K562 (cell line): Measurements from ENCODE around the gene SDSL. TPM values are rescaled to one million over a fixed set of nuclear protein-coding genes. Genes with fewer than 3 reads are reported as not detected.

Experiments used
- DNMT1 ChIP-seq: fragments of 450-650 bp; IDR thresholded peaks from 2 replicates; pipeline ENCODE4 v1.6.1; 2016; ENCODE audit warnings: antibody characterized with exemption, mild to moderate bottlenecking
- E2F5 ChIP-seq: sonication (generic); formaldehyde crosslinking; IDR thresholded peaks from 2 replicates; pipeline ENCODE4 v1.8.0; 2022; ENCODE audit warnings: mild to moderate bottlenecking, missing genetic modification reagents
- ETS2 ChIP-seq: IDR thresholded peaks from 2 replicates; pipeline ENCODE4 v1.6.1; 2016; ENCODE audit warnings: borderline replicate concordance, missing genetic modification characterization, mild to moderate bottlenecking, moderate library complexity, missing compliant biosample characterization; ENCODE audit not compliant: poor library complexity, severe bottlenecking
- ETV5 ChIP-seq: sonication (generic); formaldehyde crosslinking; IDR thresholded peaks from 2 replicates; pipeline ENCODE4 v1.4.0; 2020; ENCODE audit warnings: low read depth, mild to moderate bottlenecking, missing genetic modification reagents
- HES1 ChIP-seq: fragments of 450-650 bp; IDR thresholded peaks from 2 replicates; pipeline ENCODE4 v1.6.1; 2016; ENCODE audit warnings: low read depth, mild to moderate bottlenecking, moderate library complexity
- HINFP ChIP-seq: fragments of 450-650 bp; conservative IDR thresholded peaks from 2 replicates; pipeline ENCODE4 v1.6.1; 2016; ENCODE audit warnings: missing genetic modification characterization, low read depth, mild to moderate bottlenecking, control low read depth, missing compliant biosample characterization
- HMGXB4 ChIP-seq: sonication (generic); formaldehyde crosslinking; IDR thresholded peaks from 2 replicates; pipeline ENCODE4 v1.8.1; 2023; ENCODE audit warnings: mild to moderate bottlenecking, missing genetic modification reagents
- JUNB ChIP-seq: fragments of 450-650 bp; formaldehyde crosslinking; conservative IDR thresholded peaks from 2 replicates; pipeline ENCODE4 v1.4.0; 2020; ENCODE audit warnings: mild to moderate bottlenecking
- KDM1A ChIP-seq, 2 experiments: fragments of 450-650 bp; IDR thresholded peaks; 2 replicates each; pipeline ENCODE4 v1.6.1; 2016; ENCODE audit warnings: mild to moderate bottlenecking in 2 of 2
- MCM5 ChIP-seq: fragments of 450-650 bp; IDR thresholded peaks from 2 replicates; pipeline ENCODE4 v1.6.1; 2016; ENCODE audit warnings: low read depth
- NKRF ChIP-seq: fragments of 450-650 bp; IDR thresholded peaks from 2 replicates; pipeline ENCODE4 v1.6.1; 2016; ENCODE audit warnings: borderline replicate concordance
- ZBTB5 ChIP-seq: fragments of 450-650 bp; IDR thresholded peaks from 2 replicates; pipeline ENCODE4 v1.6.1; 2017; ENCODE audit warnings: antibody characterized with exemption
- ZNF217 ChIP-seq: sonication (generic); formaldehyde crosslinking; IDR thresholded peaks from 2 replicates; pipeline ENCODE4 v1.8.0; 2022; ENCODE audit warnings: mild to moderate bottlenecking, missing genetic modification reagents
- ZNF232 ChIP-seq: sonication (generic); formaldehyde crosslinking; IDR thresholded peaks from 2 replicates; pipeline ENCODE4 v1.8.0; 2022; ENCODE audit warnings: mild to moderate bottlenecking, missing genetic modification reagents
- ZNF274 ChIP-seq: IDR thresholded peaks from 2 replicates; pipeline ENCODE4 v1.6.1; 2011; ENCODE audit warnings: low read depth, mild to moderate bottlenecking, low read length, moderate library complexity, borderline replicate concordance
- ZNF282 ChIP-seq: sonication (generic); formaldehyde crosslinking; IDR thresholded peaks from 2 replicates; pipeline ENCODE4 v1.8.1; 2023; ENCODE audit warnings: missing genetic modification reagents
- ZNF408 ChIP-seq: fragments of 250-450 bp; sonication (Bioruptor Pico); IDR thresholded peaks from 2 replicates; pipeline ENCODE4 v1.4.0; 2020; ENCODE audit warnings: low read depth, mild to moderate bottlenecking, moderate library complexity
- polyA plus RNA-seq, 8 experiments: library from polyadenylated mRNA; depleted of rRNA in 4 of 8; stranded (reverse) in 5 of 8; unstranded in 3 of 8; fragments of >200 nt; fragmentation: Nextera tagmentation in 2 of 8; fragmentation: Illumina TruSeq in 1 of 8; extraction: Ambion mirVana in 2 of 8; extraction: Trizol in 1 of 8; gene quantifications; 2 replicates each; pipeline versions ENCODE4 v1.2.1 to v1.2.3, GENCODE V29; 2011 to 2014; ENCODE audit warnings: inconsistent platforms in 1 of 8, missing spikeins in 1 of 8
- total RNA-seq, 7 experiments: library from RNA; depleted of rRNA in 6 of 7; stranded (reverse); fragments of >200 nt in 6 of 7; fragmentation: Illumina TruSeq in 2 of 7; extraction: Trizol in 2 of 7; gene quantifications; 2 replicates each; pipeline versions ENCODE4 v1.2.1 to v1.2.3, GENCODE V29; 2011 to 2021; ENCODE audit warnings: low replicate concordance in 1 of 7

Gene SDSL
- total and polyA plus RNA-seq, 9 of the 15 experiments (the other 6 are each of a cell fraction or from before 2014, with no cell fraction given) = 0.31 to 11.0 (median 7.4) TPM

- TF ChIP-seq E2F5 (CRISPR knock-in tag) (no peak), ZBTB5 (no peak), ETV5 (0 out of 2 replicates have a peak, but pooled peaks have one; percentile 59), ZNF217 (CRISPR knock-in tag) (no peak), HES1 (0 out of 2 replicates have a peak, but pooled peaks have one; percentile 14), NKRF (peak; percentile 78; the same call in 1 of the 2 replicates), HINFP (tag) (0 out of 2 replicates have a peak, but pooled peaks have one; percentile 12), DNMT1 (no peak), ZNF274 (no peak), ZNF282 (CRISPR knock-in tag) (no peak), MCM5 (no peak), ZNF232 (CRISPR knock-in tag) (no peak), JUNB (CRISPR knock-in tag) (peak; percentile 80), HMGXB4 (CRISPR knock-in tag) (no peak), ZNF408 (CRISPR knock-in tag) (no peak), ETS2 (tag) (no peak), KDM1A (IDR thresholded peaks at IDR 0.05) (no peak)
Observed at GRCh38 chr12:113422030-113422885, at the start of gene SDSL (continued).
